GM18873 (cell line): Measurements from ENCODE around the gene KCNQ5.
"Not testable (repeated sequence)": the region's sequence is repeated elsewhere in the genome, so short reads cannot be mapped to it uniquely, and the experiment has no call there.

ENCODE experiments used
- ATAC-seq: cut with Tn5 transposase; IDR thresholded peaks from one replicate; pipeline ENCODE4 v1.9.1; 2021; ENCODE audit warnings: mild to moderate bottlenecking, moderate library complexity, moderate number of reproducible peaks; ENCODE audit not compliant: unreplicated experiment, low FRiP score

Gene KCNQ5

GRCh38 chr6:72876256-72876655 lies 254.4 kb downstream of the KCNQ5 start:
- ATAC-seq, result no peak

DNA sequence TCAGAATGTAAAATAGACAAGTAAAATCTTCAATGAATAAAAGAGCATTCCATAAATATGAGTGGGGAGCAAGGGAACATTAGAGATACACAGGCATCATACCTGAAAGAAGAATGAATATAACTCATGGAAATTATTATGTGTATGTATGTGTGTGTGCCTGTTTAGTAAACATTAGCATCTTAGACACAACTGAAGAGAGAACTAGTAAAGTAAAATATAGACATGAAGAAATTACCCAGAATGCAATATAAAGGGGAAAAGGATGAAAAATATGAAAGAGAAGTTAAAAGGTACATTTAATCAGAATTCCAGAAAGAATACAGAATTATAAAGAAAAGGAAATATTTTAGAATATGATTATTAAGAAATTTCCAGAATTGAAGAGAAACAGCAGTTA lies 264.3 kb downstream of the KCNQ5 start:
- ATAC-seq, result no peak

GRCh38 chr6:72890233-72890632 lies 268.4 kb downstream of the KCNQ5 start:
- ATAC-seq, result no peak

DNA sequence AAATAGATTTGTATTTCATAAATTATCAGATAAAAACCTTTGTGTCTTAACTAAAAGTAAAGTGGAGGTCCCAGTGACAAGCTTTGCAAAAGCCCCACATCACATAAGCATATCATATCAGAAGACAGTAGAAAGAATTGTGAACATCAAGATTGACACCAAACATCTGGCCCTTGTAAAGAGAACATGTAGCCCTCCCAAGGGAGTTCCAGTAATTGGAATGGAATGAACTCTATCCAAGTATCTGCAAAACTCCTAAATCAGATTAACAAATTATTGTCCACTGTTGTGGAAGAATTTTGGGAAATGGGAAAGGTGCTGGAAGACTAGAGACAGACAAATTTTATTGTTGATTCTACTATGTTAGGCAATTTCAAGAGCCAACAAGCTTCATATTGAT lies 268.8 kb downstream of the KCNQ5 start:
- no peak for ATAC-seq

- ATAC-seq, result no peak
These were observed 271.0 kb downstream of the KCNQ5 start for GRCh38 chr6:72892901-72893300.

DNA sequence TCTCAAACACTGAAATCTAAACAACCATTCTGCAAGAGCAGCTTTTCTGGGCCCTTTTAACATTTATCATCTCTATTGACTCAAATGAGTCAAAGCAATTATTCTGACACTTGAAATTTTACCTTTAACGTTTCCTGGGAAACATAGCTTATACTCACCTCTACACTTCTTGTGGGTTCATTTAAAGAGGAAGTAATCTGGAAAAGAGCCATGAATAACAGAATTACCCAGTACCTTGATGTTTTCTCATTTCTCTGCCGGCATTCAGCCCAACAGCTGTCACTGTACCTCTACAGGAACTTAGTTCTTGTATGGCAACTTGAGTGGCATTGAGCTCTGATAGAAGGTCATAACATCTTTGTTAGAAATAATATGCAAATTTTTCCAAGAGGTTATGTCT lies 272.2 kb downstream of the KCNQ5 start:
- no peak for ATAC-seq

DNA sequence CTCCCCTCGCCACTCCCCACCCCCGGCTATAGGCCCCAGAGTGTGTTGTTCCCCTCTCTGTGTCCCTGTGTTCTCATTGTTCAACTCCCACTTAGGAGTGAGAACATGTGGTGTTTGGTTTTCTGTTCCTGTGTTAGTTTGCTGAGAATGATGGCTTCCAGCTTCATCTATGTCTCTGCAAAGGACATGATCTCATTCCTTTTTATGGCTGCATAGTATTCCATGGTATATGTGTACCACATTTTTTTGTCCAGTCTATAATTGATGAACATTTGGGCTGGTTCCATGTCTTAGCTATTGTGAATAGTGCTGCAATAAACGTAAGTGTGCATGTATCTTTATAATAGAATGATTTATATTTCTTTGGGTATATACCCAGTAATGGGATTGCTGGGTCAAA lies 276.4 kb downstream of the KCNQ5 start:
- ATAC-seq, result not testable (repeated sequence)

- no peak for ATAC-seq
These were observed 284.0 kb downstream of the KCNQ5 start for GRCh38 chr6:72905705-72906478.

DNA sequence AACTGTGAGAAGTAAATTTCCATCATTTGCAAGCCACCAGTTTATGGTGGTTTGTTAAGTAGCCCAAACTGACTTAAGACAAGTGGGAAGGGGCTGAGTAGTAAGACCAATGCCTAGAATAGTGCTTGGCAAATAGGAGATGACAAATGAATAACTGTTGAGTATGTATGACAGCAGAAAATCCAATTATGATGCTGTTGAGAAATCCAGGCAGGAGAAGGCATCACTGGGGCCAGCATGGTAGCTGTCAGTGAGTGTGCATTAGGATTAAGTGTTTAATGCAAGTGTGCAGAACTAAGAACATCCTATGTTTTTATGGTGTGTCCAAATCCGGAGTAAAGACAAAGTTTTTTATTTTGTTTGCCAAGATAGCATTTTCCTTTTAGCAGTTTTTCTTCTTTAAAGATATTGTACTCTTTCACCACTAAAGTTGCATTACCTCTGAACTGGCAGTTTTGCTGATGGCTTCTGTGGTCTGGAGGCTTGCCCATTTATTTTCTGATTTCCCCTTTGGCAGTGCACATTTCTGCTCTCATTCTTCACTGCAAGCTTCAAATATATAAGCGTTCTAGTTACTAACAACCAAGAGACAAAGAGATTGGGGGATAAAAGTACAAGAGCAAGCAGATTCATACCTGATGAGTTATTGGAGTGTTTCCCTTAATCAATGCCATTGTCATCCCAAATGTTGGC lies 289.7 kb downstream of the KCNQ5 start:
- no peak for ATAC-seq

- ATAC-seq, result no peak
These were observed 291.9 kb downstream of the KCNQ5 start for GRCh38 chr6:72913797-72914196.

DNA sequence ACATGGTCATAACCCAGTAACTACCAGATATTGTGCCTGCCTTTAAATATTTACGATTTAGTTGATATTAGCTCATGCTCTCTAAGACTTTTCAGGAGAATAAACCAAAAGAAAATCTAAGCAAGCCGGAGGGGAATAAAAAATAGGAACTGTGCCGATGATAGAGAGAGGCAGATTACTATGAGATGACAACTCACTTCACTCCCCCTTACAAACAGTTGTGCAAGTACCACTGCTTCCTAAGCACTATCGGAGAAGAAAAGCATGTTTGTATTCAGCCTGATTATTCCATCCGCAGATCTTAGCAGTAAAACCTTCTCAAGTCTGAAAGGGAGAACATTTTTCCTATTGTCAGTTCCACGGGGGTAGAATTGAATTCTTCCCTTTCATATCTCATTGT lies 294.4 kb downstream of the KCNQ5 start:
- ATAC-seq, result no peak

DNA sequence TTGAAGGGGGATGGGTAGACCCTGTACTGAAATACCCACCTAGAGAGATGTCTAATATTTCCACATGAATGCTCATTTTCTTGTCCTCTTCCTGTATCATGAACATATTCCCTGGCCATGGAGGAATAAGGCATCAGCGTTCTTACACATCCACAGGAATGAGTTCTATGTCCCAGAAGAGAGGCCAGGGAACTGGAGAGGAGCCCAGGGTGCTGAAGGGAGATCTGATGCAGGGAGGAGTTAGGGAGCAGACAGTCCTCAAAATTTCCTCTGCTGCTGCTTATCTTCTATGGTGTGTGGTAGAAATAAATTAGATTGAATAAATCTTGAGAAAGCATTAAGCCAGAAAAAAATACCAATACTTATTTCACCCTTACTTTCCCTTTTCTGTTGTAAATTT lies 295.0 kb downstream of the KCNQ5 start:
- no peak for ATAC-seq

- ATAC-seq, result no peak
These were observed 300.5 kb downstream of the KCNQ5 start for GRCh38 chr6:72922401-72922800.

DNA sequence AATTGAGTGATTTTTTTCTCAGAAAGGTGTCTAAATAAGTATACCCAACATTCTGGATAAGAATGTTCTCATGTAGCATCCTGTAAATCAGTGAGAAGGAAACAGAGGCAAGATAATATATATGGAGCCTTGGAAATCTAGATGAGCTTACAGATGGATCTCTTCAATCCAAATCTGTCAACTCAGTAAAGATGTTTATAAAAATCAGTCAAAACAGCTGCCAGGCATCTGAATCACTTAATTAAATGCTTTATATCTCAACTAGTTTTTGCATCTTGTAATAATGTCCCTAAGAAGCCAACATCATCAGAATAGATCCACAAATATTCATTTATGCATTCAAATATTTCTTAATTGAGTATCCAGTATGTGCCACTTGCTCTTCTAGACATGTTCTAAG lies 303.3 kb downstream of the KCNQ5 start:
- ATAC-seq, result no peak

- no peak for ATAC-seq
These were observed 308.8 kb downstream of the KCNQ5 start for GRCh38 chr6:72930556-72931132.

- ATAC-seq, result no peak
These were observed 309.5 kb downstream of the KCNQ5 start for GRCh38 chr6:72931325-72931887.

- ATAC-seq, result no peak
These were observed 311.4 kb downstream of the KCNQ5 start for GRCh38 chr6:72933233-72933632.

- no peak for ATAC-seq
These were observed 315.1 kb downstream of the KCNQ5 start for GRCh38 chr6:72936766-72937559.

DNA sequence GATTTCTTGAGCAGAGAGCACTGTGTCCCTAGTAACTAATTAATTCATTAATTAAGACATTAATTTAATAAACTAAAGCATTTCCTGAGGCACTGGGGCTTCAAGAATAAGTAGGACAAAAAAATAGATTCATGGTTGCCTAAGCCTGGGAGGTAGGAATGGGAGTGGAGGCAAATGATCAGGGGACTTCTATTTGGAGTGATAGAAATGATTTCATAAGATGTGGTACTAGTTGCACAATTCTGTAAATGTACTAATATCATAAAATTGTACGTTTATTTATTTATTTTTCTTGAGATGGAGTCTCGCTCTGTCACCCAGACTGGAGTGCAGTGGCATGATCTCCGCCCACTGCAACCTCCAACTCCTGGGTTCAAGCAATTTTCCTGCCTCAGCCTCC lies 316.2 kb downstream of the KCNQ5 start:
- no peak for ATAC-seq

DNA sequence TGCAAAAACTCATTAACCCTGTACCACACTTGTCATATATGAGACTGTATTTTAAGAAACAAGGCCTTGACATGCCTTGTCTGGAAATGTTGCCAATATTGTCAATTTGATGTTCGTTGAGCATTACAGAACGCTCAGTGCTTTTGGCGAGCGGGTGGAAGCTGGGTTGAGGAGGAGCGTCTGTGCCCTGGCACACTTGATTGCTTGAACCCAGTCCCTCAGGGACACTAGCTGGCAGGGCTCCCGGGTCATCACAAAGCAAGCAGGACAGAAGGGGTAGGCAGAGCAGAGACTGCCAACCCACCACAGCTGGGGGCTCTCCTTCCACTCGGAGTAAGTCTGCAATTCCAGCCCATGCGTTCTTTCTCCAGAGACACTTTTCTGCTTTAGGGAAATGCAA lies 317.1 kb downstream of the KCNQ5 start:
- ATAC-seq, result no peak

- no peak for ATAC-seq
These were observed 318.4 kb downstream of the KCNQ5 start for GRCh38 chr6:72940265-72940664.
